HepG2 (cell line): ENCODE results near the gene CENPP. TPM values are rescaled to one million over a fixed set of nuclear protein-coding genes. Genes with fewer than 3 reads are reported as not detected.

Experiments
- CBX2 ChIP-seq, 2 experiments: fragments of 200-600 bp in 1 of 2; sonication (generic); formaldehyde crosslinking in 1 of 2; IDR thresholded peaks; 2 replicates each; pipeline versions ENCODE4 v1.7.0 to v1.8.1; 2018 to 2022; ENCODE audit warnings: low read depth in 2 of 2, low read length in 1 of 2, mild to moderate bottlenecking in 1 of 2, missing genetic modification reagents in 1 of 2
- CHD2 ChIP-seq: IDR thresholded peaks from 2 replicates; pipeline ENCODE4 v1.6.1; 2011; ENCODE audit warnings: low read depth, low read length, improper control_type of control experiment
- KDM3A ChIP-seq: IDR thresholded peaks from 2 replicates; pipeline ENCODE4 v1.6.1; 2018; ENCODE audit warnings: low read depth, missing compliant biosample characterization
- MEIS2 ChIP-seq: sonication (generic); formaldehyde crosslinking; IDR thresholded peaks from 2 replicates; pipeline ENCODE4 v1.9.0; 2021; ENCODE audit warnings: mild to moderate bottlenecking, missing genetic modification reagents
- MTA3 ChIP-seq: sonication (generic); formaldehyde crosslinking; IDR thresholded peaks from 2 replicates; pipeline ENCODE4 v1.4.0; 2020; ENCODE audit warnings: missing genetic modification reagents
- NFE2 ChIP-seq: sonication (generic); formaldehyde crosslinking; IDR thresholded peaks from 2 replicates; pipeline ENCODE4 v1.4.0; 2020; ENCODE audit warnings: missing genetic modification reagents
- THAP11 ChIP-seq: IDR thresholded peaks from 2 replicates; pipeline ENCODE4 v1.6.1; 2016; ENCODE audit warnings: missing biosample characterization, missing genetic modification reagents
- TSC22D2 ChIP-seq: sonication (generic); formaldehyde crosslinking; IDR thresholded peaks from 2 replicates; pipeline ENCODE4 v1.5.1; 2020; ENCODE audit warnings: missing genetic modification reagents, mild to moderate bottlenecking, borderline replicate concordance
- ZBTB7B ChIP-seq: sonication (generic); formaldehyde crosslinking; IDR thresholded peaks from 2 replicates; pipeline ENCODE4 v1.4.0; 2020; ENCODE audit warnings: missing genetic modification reagents
- ZFP82 ChIP-seq: sonication (generic); formaldehyde crosslinking; IDR thresholded peaks from 2 replicates; pipeline ENCODE4 v1.5.1; 2020; ENCODE audit warnings: mild to moderate bottlenecking, missing genetic modification reagents, borderline replicate concordance
- ZNF136 ChIP-seq: sonication (generic); formaldehyde crosslinking; IDR thresholded peaks from 2 replicates; pipeline ENCODE4 v1.8.1; 2022; ENCODE audit warnings: low read depth, mild to moderate bottlenecking, moderate library complexity, missing genetic modification reagents
- ZNF432 ChIP-seq: sonication (generic); formaldehyde crosslinking; IDR thresholded peaks from 2 replicates; pipeline ENCODE4 v1.5.0; 2020; ENCODE audit warnings: missing genetic modification reagents, mild to moderate bottlenecking, borderline replicate concordance
- ZNF570 ChIP-seq: sonication (generic); formaldehyde crosslinking; IDR thresholded peaks from 2 replicates; pipeline ENCODE4 v1.4.0; 2020; ENCODE audit warnings: mild to moderate bottlenecking, missing genetic modification reagents, borderline replicate concordance
- ZSCAN9 ChIP-seq: IDR thresholded peaks from 2 replicates; pipeline ENCODE4 v1.6.1; 2016; ENCODE audit warnings: borderline replicate concordance
- polyA plus RNA-seq, 8 experiments: library from polyadenylated mRNA; depleted of rRNA in 3 of 8; stranded (reverse) in 7 of 8; unstranded in 1 of 8; fragments of >200 nt; fragmentation: Illumina TruSeq in 4 of 8; extraction: Trizol in 4 of 8; gene quantifications; 2 replicates each; pipeline versions ENCODE4 v1.2.1 to v1.2.3, GENCODE V29; 2011 to 2016; ENCODE audit warnings: low read depth in 4 of 8, missing spikeins in 1 of 8, mixed read lengths in 1 of 8; ENCODE audit not compliant: insufficient read depth in 1 of 8
- total RNA-seq, 5 experiments: library from RNA; depleted of rRNA; stranded (reverse); fragments of >200 nt; fragmentation: Illumina TruSeq; extraction: Trizol; gene quantifications; 2 replicates each; pipeline ENCODE4 v1.2.3, GENCODE V29; 2016; ENCODE audit warnings: low read depth in 1 of 5
- TF ChIP-seq, protein P1 (sequence below): sonication (generic); formaldehyde crosslinking; IDR thresholded peaks from 2 replicates; pipeline ENCODE4 v1.5.1; 2020; ENCODE audit warnings: missing genetic modification reagents, mild to moderate bottlenecking, borderline replicate concordance
- TF ChIP-seq, protein P2 (sequence below): sonication (generic); formaldehyde crosslinking; IDR thresholded peaks from 2 replicates; pipeline ENCODE4 v1.9.0; 2021; ENCODE audit warnings: mild to moderate bottlenecking, missing genetic modification reagents
- TF ChIP-seq, protein P3 (sequence below): sonication (generic); formaldehyde crosslinking; IDR thresholded peaks from 2 replicates; pipeline ENCODE4 v1.8.0; 2022; ENCODE audit warnings: missing genetic modification reagents, mild to moderate bottlenecking, borderline replicate concordance
- TF ChIP-seq, protein P4 (sequence below): sonication (generic); formaldehyde crosslinking; IDR thresholded peaks from 2 replicates; pipeline ENCODE4 v1.8.0; 2022; ENCODE audit warnings: mild to moderate bottlenecking, missing genetic modification reagents, borderline replicate concordance
- TF ChIP-seq, protein P5 (sequence below): sonication (generic); formaldehyde crosslinking; IDR thresholded peaks from 2 replicates; pipeline ENCODE4 v1.4.0; 2020; ENCODE audit warnings: missing genetic modification reagents

Gene CENPP
- total and polyA plus RNA-seq, 2 of the 13 experiments (the other 11 are each of a cell fraction or from before 2014, with no cell fraction given) = 2.0 to 11.4 TPM

DNA sequence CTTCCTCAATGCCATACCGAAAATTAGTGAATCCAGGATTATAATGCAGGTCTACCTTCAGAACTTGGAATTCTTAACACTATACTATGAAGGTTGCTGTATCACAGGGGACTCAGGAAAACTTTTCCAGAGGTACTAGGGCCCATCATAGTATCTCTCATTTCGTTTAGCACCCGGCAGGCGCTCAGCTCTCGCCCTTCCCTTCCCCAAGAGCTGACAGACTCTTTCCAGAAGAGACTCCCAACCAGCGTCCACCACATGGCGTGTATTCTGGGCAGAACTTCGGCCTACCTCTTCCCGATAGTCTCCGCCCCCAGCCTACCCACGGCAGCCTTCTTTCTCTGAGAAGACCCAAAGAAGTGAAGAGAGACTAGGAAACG lies 874 bp upstream of the CENPP start (continued):
- TF ChIP-seq CBX2 (IDR thresholded peaks at IDR 0.05; ENCODE audit: low read depth, low read length) (no peak), CBX2 (CRISPR knock-in tag; IDR thresholded peaks at IDR 0.05; ENCODE audit: low read depth) (no peak), ZFP82 (CRISPR knock-in tag) (no peak; the same call in 1 of the 2 replicates), NFE2 (CRISPR knock-in tag) (no peak), MEIS2 (0 out of 2 replicates have a peak, but pooled peaks have one; percentile 36), TSC22D2 (CRISPR knock-in tag) (no peak), ZSCAN9 (CRISPR knock-in tag) (no peak), MTA3 (CRISPR knock-in tag) (no peak), ZNF432 (no peak), ZNF136 (CRISPR knock-in tag) (0 out of 2 replicates have a peak, but pooled peaks have one; percentile 22), KDM3A (no peak), CHD2 (no peak), ZNF570 (CRISPR knock-in tag) (no peak), THAP11 (no peak), ZBTB7B (no peak)
- TF ChIP-seq, protein P1, sequence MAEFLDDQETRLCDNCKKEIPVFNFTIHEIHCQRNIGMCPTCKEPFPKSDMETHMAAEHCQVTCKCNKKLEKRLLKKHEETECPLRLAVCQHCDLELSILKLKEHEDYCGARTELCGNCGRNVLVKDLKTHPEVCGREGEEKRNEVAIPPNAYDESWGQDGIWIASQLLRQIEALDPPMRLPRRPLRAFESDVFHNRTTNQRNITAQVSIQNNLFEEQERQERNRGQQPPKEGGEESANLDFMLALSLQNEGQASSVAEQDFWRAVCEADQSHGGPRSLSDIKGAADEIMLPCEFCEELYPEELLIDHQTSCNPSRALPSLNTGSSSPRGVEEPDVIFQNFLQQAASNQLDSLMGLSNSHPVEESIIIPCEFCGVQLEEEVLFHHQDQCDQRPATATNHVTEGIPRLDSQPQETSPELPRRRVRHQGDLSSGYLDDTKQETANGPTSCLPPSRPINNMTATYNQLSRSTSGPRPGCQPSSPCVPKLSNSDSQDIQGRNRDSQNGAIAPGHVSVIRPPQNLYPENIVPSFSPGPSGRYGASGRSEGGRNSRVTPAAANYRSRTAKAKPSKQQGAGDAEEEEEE = no peak
- TF ChIP-seq, protein P2, sequence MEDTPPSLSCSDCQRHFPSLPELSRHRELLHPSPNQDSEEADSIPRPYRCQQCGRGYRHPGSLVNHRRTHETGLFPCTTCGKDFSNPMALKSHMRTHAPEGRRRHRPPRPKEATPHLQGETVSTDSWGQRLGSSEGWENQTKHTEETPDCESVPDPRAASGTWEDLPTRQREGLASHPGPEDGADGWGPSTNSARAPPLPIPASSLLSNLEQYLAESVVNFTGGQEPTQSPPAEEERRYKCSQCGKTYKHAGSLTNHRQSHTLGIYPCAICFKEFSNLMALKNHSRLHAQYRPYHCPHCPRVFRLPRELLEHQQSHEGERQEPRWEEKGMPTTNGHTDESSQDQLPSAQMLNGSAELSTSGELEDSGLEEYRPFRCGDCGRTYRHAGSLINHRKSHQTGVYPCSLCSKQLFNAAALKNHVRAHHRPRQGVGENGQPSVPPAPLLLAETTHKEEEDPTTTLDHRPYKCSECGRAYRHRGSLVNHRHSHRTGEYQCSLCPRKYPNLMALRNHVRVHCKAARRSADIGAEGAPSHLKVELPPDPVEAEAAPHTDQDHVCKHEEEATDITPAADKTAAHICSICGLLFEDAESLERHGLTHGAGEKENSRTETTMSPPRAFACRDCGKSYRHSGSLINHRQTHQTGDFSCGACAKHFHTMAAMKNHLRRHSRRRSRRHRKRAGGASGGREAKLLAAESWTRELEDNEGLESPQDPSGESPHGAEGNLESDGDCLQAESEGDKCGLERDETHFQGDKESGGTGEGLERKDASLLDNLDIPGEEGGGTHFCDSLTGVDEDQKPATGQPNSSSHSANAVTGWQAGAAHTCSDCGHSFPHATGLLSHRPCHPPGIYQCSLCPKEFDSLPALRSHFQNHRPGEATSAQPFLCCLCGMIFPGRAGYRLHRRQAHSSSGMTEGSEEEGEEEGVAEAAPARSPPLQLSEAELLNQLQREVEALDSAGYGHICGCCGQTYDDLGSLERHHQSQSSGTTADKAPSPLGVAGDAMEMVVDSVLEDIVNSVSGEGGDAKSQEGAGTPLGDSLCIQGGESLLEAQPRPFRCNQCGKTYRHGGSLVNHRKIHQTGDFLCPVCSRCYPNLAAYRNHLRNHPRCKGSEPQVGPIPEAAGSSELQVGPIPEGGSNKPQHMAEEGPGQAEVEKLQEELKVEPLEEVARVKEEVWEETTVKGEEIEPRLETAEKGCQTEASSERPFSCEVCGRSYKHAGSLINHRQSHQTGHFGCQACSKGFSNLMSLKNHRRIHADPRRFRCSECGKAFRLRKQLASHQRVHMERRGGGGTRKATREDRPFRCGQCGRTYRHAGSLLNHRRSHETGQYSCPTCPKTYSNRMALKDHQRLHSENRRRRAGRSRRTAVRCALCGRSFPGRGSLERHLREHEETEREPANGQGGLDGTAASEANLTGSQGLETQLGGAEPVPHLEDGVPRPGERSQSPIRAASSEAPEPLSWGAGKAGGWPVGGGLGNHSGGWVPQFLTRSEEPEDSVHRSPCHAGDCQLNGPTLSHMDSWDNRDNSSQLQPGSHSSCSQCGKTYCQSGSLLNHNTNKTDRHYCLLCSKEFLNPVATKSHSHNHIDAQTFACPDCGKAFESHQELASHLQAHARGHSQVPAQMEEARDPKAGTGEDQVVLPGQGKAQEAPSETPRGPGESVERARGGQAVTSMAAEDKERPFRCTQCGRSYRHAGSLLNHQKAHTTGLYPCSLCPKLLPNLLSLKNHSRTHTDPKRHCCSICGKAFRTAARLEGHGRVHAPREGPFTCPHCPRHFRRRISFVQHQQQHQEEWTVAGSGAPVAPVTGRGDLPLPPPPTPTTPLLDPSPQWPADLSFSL (CRISPR knock-in tag) = no peak
- TF ChIP-seq, protein P3, sequence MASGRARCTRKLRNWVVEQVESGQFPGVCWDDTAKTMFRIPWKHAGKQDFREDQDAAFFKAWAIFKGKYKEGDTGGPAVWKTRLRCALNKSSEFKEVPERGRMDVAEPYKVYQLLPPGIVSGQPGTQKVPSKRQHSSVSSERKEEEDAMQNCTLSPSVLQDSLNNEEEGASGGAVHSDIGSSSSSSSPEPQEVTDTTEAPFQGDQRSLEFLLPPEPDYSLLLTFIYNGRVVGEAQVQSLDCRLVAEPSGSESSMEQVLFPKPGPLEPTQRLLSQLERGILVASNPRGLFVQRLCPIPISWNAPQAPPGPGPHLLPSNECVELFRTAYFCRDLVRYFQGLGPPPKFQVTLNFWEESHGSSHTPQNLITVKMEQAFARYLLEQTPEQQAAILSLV (CRISPR knock-in tag) = no peak
- TF ChIP-seq, protein P4, sequence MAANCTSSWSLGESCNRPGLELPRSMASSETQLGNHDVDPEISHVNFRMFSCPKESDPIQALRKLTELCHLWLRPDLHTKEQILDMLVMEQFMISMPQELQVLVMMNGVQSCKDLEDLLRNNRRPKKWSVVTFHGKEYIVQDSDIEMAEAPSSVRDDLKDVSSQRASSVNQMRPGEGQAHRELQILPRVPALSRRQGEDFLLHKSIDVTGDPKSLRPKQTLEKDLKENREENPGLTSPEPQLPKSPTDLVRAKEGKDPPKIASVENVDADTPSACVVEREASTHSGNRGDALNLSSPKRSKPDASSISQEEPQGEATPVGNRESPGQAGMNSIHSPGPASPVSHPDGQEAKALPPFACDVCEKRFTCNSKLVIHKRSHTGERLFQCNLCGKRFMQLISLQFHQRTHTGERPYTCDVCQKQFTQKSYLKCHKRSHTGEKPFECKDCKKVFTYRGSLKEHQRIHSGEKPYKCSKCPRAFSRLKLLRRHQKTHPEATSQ (CRISPR knock-in tag) = no peak
- TF ChIP-seq, protein P5, sequence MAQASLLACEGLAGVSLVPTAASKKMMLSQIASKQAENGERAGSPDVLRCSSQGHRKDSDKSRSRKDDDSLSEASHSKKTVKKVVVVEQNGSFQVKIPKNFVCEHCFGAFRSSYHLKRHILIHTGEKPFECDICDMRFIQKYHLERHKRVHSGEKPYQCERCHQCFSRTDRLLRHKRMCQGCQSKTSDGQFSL (CRISPR knock-in tag) = no peak
